ACC112 (cell line): ENCODE results near the gene WNT16.

ENCODE experiments used
- H2AFZ ChIP-seq: fragments of 200-600 bp; sonication (generic); one replicate; pipeline ENCODE4 v1.6.0; 2017; ENCODE audit warnings: antibody characterized with exemption, low read length; ENCODE audit not compliant: unreplicated experiment
- H3K27ac ChIP-seq: fragments of 200-600 bp; sonication (generic); 2 replicates; pipeline ENCODE4 v1.5.1; 2014; ENCODE audit warnings: low read depth, mild to moderate bottlenecking, antibody characterized with exemption, low read length, moderate library complexity
- H3K27me3 ChIP-seq: fragments of 200-600 bp; sonication (generic); 2 replicates; pipeline ENCODE4 v1.6.1; 2014; ENCODE audit warnings: mild to moderate bottlenecking, antibody characterized with exemption, low read length, moderate library complexity, mixed read lengths; ENCODE audit not compliant: insufficient read depth
- H3K36me3 ChIP-seq: fragments of 200-600 bp; sonication (generic); 2 replicates; pipeline ENCODE4 v1.6.1; 2016; ENCODE audit warnings: mild to moderate bottlenecking, antibody characterized with exemption, low read length, moderate library complexity, mixed read lengths; ENCODE audit not compliant: insufficient read depth
- H3K4me1 ChIP-seq: fragments of 200-600 bp; sonication (generic); one replicate; pipeline ENCODE4 v1.6.1; 2016; ENCODE audit warnings: low read length, mixed read lengths; ENCODE audit not compliant: insufficient read depth, unreplicated experiment, control insufficient read depth
- H3K4me3 ChIP-seq: fragments of 200-600 bp; sonication (generic); 2 replicates; pipeline ENCODE4 v1.5.1; 2014; ENCODE audit warnings: mild to moderate bottlenecking, low read depth, low read length
- H3K79me2 ChIP-seq: fragments of 200-600 bp; sonication (generic); one replicate; pipeline ENCODE4 v1.6.0; 2016; ENCODE audit warnings: low read length; ENCODE audit not compliant: control insufficient read depth, unreplicated experiment, insufficient read depth

Gene WNT16

GRCh38 chr7:121344497-121344896 is 15.7 kb downstream of the WNT16 start:
- H3K27ac ChIP-seq, result no peak overlapping the region

DNA sequence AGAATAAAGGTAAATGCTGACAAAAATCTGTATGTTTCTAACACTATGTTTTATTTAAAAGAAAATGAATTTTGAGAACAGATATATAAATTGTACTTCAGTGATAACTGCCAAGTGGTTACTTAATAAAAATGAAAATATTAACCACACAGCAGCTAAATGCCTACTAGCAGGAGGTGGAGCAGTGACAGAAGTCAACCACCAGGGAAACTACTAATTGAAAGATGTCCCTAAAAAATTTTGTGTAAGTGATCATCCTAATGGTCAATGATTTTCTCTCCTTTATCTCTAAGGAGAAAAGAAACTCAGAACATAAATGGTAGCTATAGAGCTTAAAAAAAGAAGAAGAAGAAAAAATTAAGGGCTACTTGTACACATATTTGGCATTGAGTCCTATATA is 22.9 kb downstream of the WNT16 start:
- H2AFZ ChIP-seq, result no peak overlapping the region
- no peaks in the 10 kb centered on the region for H3K79me2 ChIP-seq
- no peak overlapping the region for H3K27ac ChIP-seq
- H3K4me1 ChIP-seq, result no peaks in the 10 kb centered on the region
- no peaks in the 10 kb centered on the region for H3K27me3 ChIP-seq
- H3K36me3 ChIP-seq, result peaks cover 14% of the 10 kb centered on the region; the same call in 1 of the 2 replicates
- no peak overlapping the region for H3K4me3 ChIP-seq

More at GRCh38 chr7:121344497-121344896, 15.7 kb downstream of the WNT16 start:
- no peak overlapping the region for H2AFZ ChIP-seq
- H3K36me3 ChIP-seq, result 0 out of 2 replicates have a peak, but pooled peaks cover 4% of the 10 kb centered on the region
- H3K27me3 ChIP-seq, result no peaks in the 10 kb centered on the region
- H3K4me3 ChIP-seq, result no peak overlapping the region
- H3K79me2 ChIP-seq, result no peaks in the 10 kb centered on the region
- no peaks in the 10 kb centered on the region for H3K4me1 ChIP-seq

- Histone ChIP-seq H3K27ac (no peak overlapping the region), H2AFZ (no peak overlapping the region), H3K36me3 (peaks cover 14% of the 10 kb centered on the region; the same call in 1 of the 2 replicates), H3K4me1 (no peaks in the 10 kb centered on the region), H3K79me2 (no peaks in the 10 kb centered on the region), H3K27me3 (no peaks in the 10 kb centered on the region), H3K4me3 (no peak overlapping the region)
These were observed 23.5 kb downstream of the WNT16 start for GRCh38 chr7:121352323-121352722.

GRCh38 chr7:121355574-121355973 is 26.8 kb downstream of the WNT16 start:
- no peaks in the 10 kb centered on the region for H3K79me2 ChIP-seq
- H3K36me3 ChIP-seq, result peaks cover 26% of the 10 kb centered on the region; the same call in 1 of the 2 replicates

GRCh38 chr7:121360564-121360963 is 31.8 kb downstream of the WNT16 start:
- Histone ChIP-seq H3K27me3 (no peaks in the 10 kb centered on the region), H2AFZ (no peak overlapping the region), H3K4me1 (no peaks in the 10 kb centered on the region), H3K36me3 (peaks cover 41% of the 10 kb centered on the region), H3K79me2 (no peaks in the 10 kb centered on the region), H3K4me3 (no peak overlapping the region), H3K27ac (no peak overlapping the region)

More at GRCh38 chr7:121355574-121355973, 26.8 kb downstream of the WNT16 start:
- Histone ChIP-seq H3K4me1 (no peaks in the 10 kb centered on the region), H2AFZ (no peak overlapping the region), H3K4me3 (no peak overlapping the region), H3K27ac (no peak overlapping the region), H3K27me3 (no peaks in the 10 kb centered on the region)

GRCh38 chr7:121366852-121367431 is 38.1 kb downstream of the WNT16 start:
- peaks cover 14% of the 10 kb centered on the region for H3K4me1 ChIP-seq
- H3K36me3 ChIP-seq, result peaks cover 26% of the 10 kb centered on the region
- H3K79me2 ChIP-seq, result no peaks in the 10 kb centered on the region
- no peak overlapping the region for H3K4me3 ChIP-seq
- no peaks in the 10 kb centered on the region for H3K27me3 ChIP-seq
- H2AFZ ChIP-seq, result no peak overlapping the region
- 0 out of 2 replicates have a peak overlapping the region, but pooled peaks have one; percentile 13 for H3K27ac ChIP-seq

DNA sequence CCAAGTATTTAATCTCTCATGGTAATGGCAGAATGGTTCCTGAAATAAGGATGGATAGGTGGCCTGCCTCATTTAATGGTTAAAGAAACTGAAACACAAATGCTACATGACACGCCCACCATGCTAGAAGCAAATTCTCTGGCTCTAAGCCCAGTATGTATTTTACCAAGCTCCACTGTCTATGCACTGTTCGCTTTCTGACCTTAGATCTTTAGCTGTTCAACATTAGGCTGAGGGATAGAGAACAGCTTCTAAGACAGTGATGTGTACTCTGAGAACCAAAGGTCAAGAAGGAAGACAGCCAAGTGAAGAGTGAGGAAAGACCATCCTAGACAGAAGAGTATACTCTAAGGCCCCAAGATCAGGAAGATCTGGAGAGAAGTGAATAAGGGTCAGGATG is 40.7 kb downstream of the WNT16 start:
- H3K4me1 ChIP-seq, result peaks cover 25% of the 10 kb centered on the region
- peak overlapping the region; percentile 26; the same call in 1 of the 2 replicates for H3K27ac ChIP-seq
- H2AFZ ChIP-seq, result no peak overlapping the region
- H3K79me2 ChIP-seq, result no peaks in the 10 kb centered on the region
- H3K4me3 ChIP-seq, result no peak overlapping the region
- H3K27me3 ChIP-seq, result no peaks in the 10 kb centered on the region
- H3K36me3 ChIP-seq, result peaks cover 22% of the 10 kb centered on the region

DNA sequence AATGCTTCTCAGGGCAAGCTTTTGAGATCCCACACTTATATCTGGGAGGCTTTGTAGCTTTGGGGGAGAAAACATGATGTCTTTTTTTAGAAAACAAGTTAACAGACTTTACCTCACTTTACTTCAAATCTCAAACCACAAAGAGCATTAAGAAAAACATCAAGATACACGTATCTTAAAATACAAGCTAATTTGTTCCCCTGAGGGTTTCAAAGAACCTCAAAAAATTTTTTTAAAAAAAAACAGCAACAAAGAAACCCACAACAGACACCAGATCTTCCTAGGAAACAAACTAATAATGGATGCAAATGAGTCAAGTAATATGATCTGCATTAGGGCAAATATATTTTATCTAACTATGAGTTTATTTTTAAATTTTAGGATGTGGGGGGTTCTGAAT is 42.6 kb downstream of the WNT16 start:
- Histone ChIP-seq H3K4me1 (peaks cover 25% of the 10 kb centered on the region), H2AFZ (no peak overlapping the region), H3K27ac (no peak overlapping the region), H3K27me3 (no peaks in the 10 kb centered on the region), H3K4me3 (no peak overlapping the region), H3K36me3 (peaks cover 29% of the 10 kb centered on the region), H3K79me2 (no peaks in the 10 kb centered on the region)

DNA sequence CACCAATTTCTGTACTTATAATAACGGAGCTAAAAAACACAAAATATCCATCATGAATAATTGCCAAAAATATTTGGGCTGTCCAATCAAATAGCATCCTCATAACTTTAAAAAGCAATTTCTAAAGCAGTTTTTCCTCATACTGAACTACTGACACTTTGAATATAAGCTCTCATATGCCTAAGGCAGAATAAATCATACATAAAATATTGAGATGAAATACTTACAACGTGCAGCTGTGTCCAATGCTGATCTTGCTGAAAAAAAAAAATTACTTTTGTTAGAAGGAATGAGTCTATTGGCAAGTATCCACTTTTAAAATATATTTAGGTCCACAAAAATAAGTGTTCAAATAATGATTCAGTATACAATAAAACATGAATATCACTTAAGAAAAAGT is 43.1 kb downstream of the WNT16 start:
- Histone ChIP-seq H3K27me3 (no peaks in the 10 kb centered on the region), H3K4me1 (peaks cover 25% of the 10 kb centered on the region), H3K4me3 (no peak overlapping the region), H3K36me3 (peaks cover 30% of the 10 kb centered on the region), H3K27ac (no peak overlapping the region), H2AFZ (no peak overlapping the region), H3K79me2 (no peaks in the 10 kb centered on the region)

GRCh38 chr7:121372376-121373010 is 43.7 kb downstream of the WNT16 start:
- peaks cover 22% of the 10 kb centered on the region for H3K4me1 ChIP-seq
- no peak overlapping the region; the same call in 1 of the 2 replicates for H3K27ac ChIP-seq
- peaks cover 31% of the 10 kb centered on the region for H3K36me3 ChIP-seq
- H2AFZ ChIP-seq, result no peak overlapping the region
- H3K79me2 ChIP-seq, result no peaks in the 10 kb centered on the region
- H3K27me3 ChIP-seq, result no peaks in the 10 kb centered on the region
- H3K4me3 ChIP-seq, result no peak overlapping the region

DNA sequence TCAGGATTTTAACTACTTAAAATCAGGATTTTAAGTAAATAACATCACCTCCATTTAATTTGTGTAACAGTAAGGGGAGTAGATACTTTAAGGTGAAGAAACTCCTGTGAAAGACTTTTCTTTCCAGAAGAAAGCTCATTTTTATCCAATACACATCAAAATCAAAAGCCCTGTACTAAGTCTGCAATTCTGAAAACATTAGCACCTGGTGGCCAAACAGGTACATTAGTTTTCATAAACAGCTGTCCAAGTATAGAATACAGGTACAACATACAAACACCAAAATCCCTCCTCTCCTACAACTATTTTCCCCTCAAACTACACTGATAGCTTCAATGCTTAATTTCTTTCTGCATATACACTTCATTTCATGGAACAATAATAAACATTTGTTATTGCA is 44.4 kb downstream of the WNT16 start:
- Histone ChIP-seq H3K79me2 (no peaks in the 10 kb centered on the region), H3K27ac (no peak overlapping the region), H3K36me3 (peaks cover 38% of the 10 kb centered on the region), H3K4me1 (peaks cover 22% of the 10 kb centered on the region), H3K27me3 (no peaks in the 10 kb centered on the region), H2AFZ (no peak overlapping the region), H3K4me3 (no peak overlapping the region)
